ENCODE results near the gene ALG2.

DNA sequence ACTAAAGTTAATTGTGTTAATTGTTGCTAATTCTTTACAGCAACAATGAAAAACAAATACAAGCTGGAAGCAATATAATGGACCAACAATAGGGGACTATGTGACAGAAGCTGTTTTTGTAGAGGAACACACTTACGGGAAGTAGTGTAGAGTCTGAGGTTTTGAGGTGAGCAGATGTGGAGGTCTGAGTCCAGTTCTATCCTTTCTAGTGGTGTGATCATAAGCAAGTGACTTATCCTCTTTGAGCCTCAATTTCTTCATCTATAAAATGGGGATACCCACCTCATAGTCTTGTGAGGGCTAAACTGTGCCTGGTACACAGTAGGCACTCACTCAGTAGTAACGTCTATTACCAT lies 28.3 kb downstream of the ALG2 start:
- TF ChIP-seq POLR2A (IDR thresholded peaks at IDR 0.05) (no peak), POLR2AphosphoS5 (IDR thresholded peaks at IDR 0.05) (no peak)
- TF ChIP-seq, protein P1, sequence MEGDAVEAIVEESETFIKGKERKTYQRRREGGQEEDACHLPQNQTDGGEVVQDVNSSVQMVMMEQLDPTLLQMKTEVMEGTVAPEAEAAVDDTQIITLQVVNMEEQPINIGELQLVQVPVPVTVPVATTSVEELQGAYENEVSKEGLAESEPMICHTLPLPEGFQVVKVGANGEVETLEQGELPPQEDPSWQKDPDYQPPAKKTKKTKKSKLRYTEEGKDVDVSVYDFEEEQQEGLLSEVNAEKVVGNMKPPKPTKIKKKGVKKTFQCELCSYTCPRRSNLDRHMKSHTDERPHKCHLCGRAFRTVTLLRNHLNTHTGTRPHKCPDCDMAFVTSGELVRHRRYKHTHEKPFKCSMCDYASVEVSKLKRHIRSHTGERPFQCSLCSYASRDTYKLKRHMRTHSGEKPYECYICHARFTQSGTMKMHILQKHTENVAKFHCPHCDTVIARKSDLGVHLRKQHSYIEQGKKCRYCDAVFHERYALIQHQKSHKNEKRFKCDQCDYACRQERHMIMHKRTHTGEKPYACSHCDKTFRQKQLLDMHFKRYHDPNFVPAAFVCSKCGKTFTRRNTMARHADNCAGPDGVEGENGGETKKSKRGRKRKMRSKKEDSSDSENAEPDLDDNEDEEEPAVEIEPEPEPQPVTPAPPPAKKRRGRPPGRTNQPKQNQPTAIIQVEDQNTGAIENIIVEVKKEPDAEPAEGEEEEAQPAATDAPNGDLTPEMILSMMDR (IDR thresholded peaks at IDR 0.05): no peak
